ENCODE measurements around the gene KCTD15.

KCTD15 gene

GRCh38 chr19:33772102-33772857 lies 24.4 kb upstream of the KCTD15 start:
- DNase-seq = no peak

GRCh38 chr19:33772858-33773180 lies 23.9 kb upstream of the KCTD15 start:
- no peak for DNase-seq

GRCh38 chr19:33773704-33774624 lies 22.7 kb upstream of the KCTD15 start:
- no peak for DNase-seq

- DNase-seq = no peak
These were observed 21.9 kb upstream of the KCTD15 start for GRCh38 chr19:33774751-33775150.

- DNase-seq = no peak
These were observed 20.8 kb upstream of the KCTD15 start for GRCh38 chr19:33775731-33776487.

GRCh38 chr19:33777351-33777750 lies 19.3 kb upstream of the KCTD15 start:
- DNase-seq = no peak

- no peak for DNase-seq
These were observed 18.9 kb upstream of the KCTD15 start for GRCh38 chr19:33777753-33778088.

GRCh38 chr19:33778089-33778791 lies 18.4 kb upstream of the KCTD15 start:
- peak; percentile 95 for DNase-seq

- DNase-seq = no peak
These were observed 16.8 kb upstream of the KCTD15 start for GRCh38 chr19:33779849-33780248.

- no peak for DNase-seq
These were observed 16.4 kb upstream of the KCTD15 start for GRCh38 chr19:33780251-33780650.

- DNase-seq = no peak
These were observed 15.9 kb upstream of the KCTD15 start for GRCh38 chr19:33780746-33781145.

- no peak for DNase-seq
These were observed 15.2 kb upstream of the KCTD15 start for GRCh38 chr19:33781415-33781935.

GRCh38 chr19:33781996-33782395 lies 14.7 kb upstream of the KCTD15 start:
- no peak for DNase-seq

GRCh38 chr19:33784432-33784831 lies 12.2 kb upstream of the KCTD15 start:
- no peak for DNase-seq

GRCh38 chr19:33785795-33786194 lies 10.9 kb upstream of the KCTD15 start:
- DNase-seq = no peak

GRCh38 chr19:33788676-33789075 lies 8.0 kb upstream of the KCTD15 start:
- no peak for DNase-seq

- no peak for DNase-seq
These were observed 7.3 kb upstream of the KCTD15 start for GRCh38 chr19:33789344-33789743.

GRCh38 chr19:33794683-33795369 lies 1.8 kb upstream of the KCTD15 start:
- no peak for DNase-seq

- peak; percentile 84 for DNase-seq
These were observed 1.1 kb upstream of the KCTD15 start for GRCh38 chr19:33795370-33796163.

- no peak for DNase-seq
These were observed 1.4 kb downstream of the KCTD15 start for GRCh38 chr19:33797802-33798671.
